Epithelial cell of proximal tubule (primary cell): ENCODE results near the gene GLI3. TPM values are rescaled to one million over a fixed set of nuclear protein-coding genes. Genes with fewer than 3 reads are reported as not detected.

Experiments used
- DNase-seq: peaks from one replicate; pipeline ENCODE4 v3.0.0-alpha.2; 2011; ENCODE audit warnings: low read depth
- H3K4me3 ChIP-seq: 2 replicates; pipeline ENCODE4 v1.5.1; 2011; ENCODE audit warnings: low read depth, mild to moderate bottlenecking, low read length
- total RNA-seq: library from RNA; depleted of rRNA; stranded (reverse); fragments of >200 nt; gene quantifications from 2 replicates; pipeline ENCODE4 v1.2.3, GENCODE V29; 2015
- TF ChIP-seq, protein P1 (sequence below): conservative IDR thresholded peaks from 2 replicates; pipeline ENCODE4 v1.5.1; 2012; ENCODE audit warnings: low read depth, mild to moderate bottlenecking, low read length

Gene GLI3
- total RNA-seq, 1 donor from 2014 or later, result 2.6 TPM

DNA sequence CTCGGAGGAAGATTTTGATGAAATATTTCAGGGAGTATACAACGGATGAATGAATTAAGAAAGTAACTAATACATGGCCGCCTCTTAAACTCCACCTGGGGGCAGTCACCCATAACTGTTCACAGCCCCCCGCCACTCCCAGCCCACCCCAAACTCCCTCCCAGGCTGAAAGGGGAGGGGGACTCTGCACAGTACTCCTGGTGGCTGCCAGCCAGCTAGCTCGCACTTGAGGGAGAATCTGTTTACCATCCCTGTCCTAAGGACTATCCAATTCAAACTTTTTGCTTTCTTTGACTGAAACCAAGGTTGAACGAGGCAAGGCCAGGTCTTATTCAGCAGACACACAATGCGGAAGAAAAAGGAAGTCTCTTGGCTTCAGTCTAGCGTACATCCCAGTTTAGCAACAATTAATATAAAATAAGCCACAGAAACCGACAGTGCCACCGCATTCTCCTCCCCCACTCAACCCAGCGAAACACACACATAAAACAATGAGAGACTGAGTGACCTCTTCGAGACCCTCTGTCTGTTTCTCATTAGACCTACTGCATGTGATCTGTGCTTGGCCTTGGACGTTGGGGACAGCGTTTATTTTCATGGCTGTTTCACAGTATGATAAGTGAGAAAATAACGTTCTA, 219.5 kb downstream of the GLI3 start:
- TF ChIP-seq, protein P1, sequence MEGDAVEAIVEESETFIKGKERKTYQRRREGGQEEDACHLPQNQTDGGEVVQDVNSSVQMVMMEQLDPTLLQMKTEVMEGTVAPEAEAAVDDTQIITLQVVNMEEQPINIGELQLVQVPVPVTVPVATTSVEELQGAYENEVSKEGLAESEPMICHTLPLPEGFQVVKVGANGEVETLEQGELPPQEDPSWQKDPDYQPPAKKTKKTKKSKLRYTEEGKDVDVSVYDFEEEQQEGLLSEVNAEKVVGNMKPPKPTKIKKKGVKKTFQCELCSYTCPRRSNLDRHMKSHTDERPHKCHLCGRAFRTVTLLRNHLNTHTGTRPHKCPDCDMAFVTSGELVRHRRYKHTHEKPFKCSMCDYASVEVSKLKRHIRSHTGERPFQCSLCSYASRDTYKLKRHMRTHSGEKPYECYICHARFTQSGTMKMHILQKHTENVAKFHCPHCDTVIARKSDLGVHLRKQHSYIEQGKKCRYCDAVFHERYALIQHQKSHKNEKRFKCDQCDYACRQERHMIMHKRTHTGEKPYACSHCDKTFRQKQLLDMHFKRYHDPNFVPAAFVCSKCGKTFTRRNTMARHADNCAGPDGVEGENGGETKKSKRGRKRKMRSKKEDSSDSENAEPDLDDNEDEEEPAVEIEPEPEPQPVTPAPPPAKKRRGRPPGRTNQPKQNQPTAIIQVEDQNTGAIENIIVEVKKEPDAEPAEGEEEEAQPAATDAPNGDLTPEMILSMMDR, result no peak
- no peak for DNase-seq
- H3K4me3 ChIP-seq, result no peak overlapping the region

DNA sequence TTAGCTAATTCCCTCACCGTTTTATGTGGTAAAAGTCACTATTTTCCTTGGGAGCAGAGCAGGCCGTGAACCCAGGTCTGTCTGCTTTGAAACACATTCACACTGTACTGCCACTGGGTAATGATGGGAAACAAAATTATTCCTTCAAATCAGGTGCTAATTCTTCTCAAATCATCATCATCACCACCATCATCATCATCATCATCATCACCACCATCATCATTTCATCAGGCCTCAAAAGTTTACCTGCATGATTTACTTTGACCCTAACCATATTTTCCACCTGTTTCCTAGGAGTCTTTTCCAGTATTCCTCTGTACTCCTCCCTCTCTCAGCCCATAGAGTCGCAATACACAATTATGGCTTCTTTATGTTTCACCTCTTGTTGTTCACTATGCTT, 220.5 kb downstream of the GLI3 start:
- TF ChIP-seq, protein P1, result no peak
- no peak overlapping the region for H3K4me3 ChIP-seq
- DNase-seq, result no peak

DNA sequence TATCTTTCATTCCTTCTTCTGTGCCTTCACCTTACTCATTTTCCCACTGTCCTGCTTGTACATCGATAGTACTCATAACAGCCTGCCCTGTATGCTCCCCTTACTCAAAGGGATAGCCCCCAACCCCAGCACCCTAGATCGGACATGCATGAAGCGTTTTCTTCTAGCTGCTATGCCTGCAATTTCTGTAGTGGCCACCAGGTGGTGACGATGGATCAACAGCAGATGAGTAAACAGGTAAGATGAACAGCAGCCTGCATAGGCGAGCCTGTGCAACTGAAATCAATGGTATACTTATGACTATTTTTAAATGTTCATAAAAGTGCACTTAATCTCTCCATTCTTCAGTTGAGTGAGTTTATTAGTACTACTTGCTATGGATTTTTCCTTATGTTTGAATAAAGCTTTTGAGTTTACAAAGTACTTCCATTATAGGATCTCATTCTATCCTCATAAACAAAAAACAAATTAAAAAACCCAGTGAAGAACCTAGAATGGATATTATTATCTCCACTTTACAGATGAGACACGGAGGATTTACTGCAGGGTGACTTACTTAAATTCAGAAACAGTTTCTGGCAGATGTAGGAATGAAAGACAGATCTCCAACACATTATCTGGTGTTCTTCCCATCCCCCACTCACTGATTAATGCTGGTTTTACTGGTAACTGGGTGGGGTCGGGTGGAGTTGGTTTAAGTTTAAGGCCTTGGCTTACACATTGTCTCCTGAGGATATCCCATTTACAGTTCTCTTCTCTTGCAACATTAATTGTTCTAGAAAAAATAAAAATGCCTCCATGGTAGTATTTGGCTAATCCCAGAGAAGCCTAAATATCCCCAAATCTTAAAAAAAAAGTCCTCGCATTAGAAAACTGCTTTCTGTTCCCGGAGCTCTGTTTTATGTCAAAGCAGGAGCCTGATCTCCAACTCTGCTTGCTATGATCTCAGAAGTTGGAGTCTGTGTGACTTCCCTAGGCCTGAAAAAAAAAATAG, 222.1 kb downstream of the GLI3 start:
- no peak for DNase-seq
- TF ChIP-seq, protein P1, result peak; percentile 77
- no peak overlapping the region for H3K4me3 ChIP-seq

GRCh38 chr7:42012786-42013360, 224.1 kb downstream of the GLI3 start:
- H3K4me3 ChIP-seq, result no peak overlapping the region
- TF ChIP-seq, protein P1, result no peak
- DNase-seq, result no peak

- TF ChIP-seq, protein P1, result no peak
- H3K4me3 ChIP-seq, result no peak overlapping the region
- no peak for DNase-seq
Observed at GRCh38 chr7:42012313-42012712, 224.7 kb downstream of the GLI3 start.

GRCh38 chr7:42011846-42012245, 225.2 kb downstream of the GLI3 start:
- no peak overlapping the region for H3K4me3 ChIP-seq
- TF ChIP-seq, protein P1, result no peak
- DNase-seq, result no peak
